GM08714 (cell line): Measurements from ENCODE around the gene NEMP1.

Source experiments
- H3K4me3 ChIP-seq: fragments of 200-500 bp; sonication (Bioruptor generic); 2 replicates; pipeline ENCODE4 v1.5.1; 2014; ENCODE audit warnings: mild to moderate bottlenecking, low read length, inconsistent platforms
- ZNF274 ChIP-seq: IDR thresholded peaks from 2 replicates; pipeline ENCODE4 v1.6.1; 2012; ENCODE audit warnings: mild to moderate bottlenecking, low read depth, low read length

NEMP1 gene

GRCh38 chr12:57046086-57046791 lies 32.4 kb downstream of the NEMP1 start:
- no peak overlapping the region for H3K4me3 ChIP-seq
- no peak for TF ChIP-seq ZNF274

GRCh38 chr12:57044889-57045288 lies 33.7 kb downstream of the NEMP1 start:
- H3K4me3 ChIP-seq = no peak overlapping the region
- TF ChIP-seq ZNF274 = no peak

- no peak overlapping the region for H3K4me3 ChIP-seq
- TF ChIP-seq ZNF274 = no peak
Measured at GRCh38 chr12:57044468-57044867, 34.1 kb downstream of the NEMP1 start.

GRCh38 chr12:57042695-57043094 lies 35.9 kb downstream of the NEMP1 start:
- no peak overlapping the region for H3K4me3 ChIP-seq
- no peak for TF ChIP-seq ZNF274

- no peak overlapping the region for H3K4me3 ChIP-seq
- no peak for TF ChIP-seq ZNF274
Measured at GRCh38 chr12:57040750-57041149, 37.8 kb downstream of the NEMP1 start.

- TF ChIP-seq ZNF274 = no peak
- no peak overlapping the region for H3K4me3 ChIP-seq
Measured at GRCh38 chr12:57040211-57040610, 38.4 kb downstream of the NEMP1 start.

GRCh38 chr12:57039016-57039798 lies 39.4 kb downstream of the NEMP1 start:
- TF ChIP-seq ZNF274 = no peak
- H3K4me3 ChIP-seq = no peak overlapping the region

- H3K4me3 ChIP-seq = no peak overlapping the region
- TF ChIP-seq ZNF274 = no peak
Measured at GRCh38 chr12:57037264-57037663, 41.3 kb downstream of the NEMP1 start.

GRCh38 chr12:57033431-57033830 lies 45.2 kb downstream of the NEMP1 start:
- no peak overlapping the region for H3K4me3 ChIP-seq
- no peak for TF ChIP-seq ZNF274

- no peak overlapping the region for H3K4me3 ChIP-seq
- no peak for TF ChIP-seq ZNF274
Measured at GRCh38 chr12:57031789-57032188, 46.8 kb downstream of the NEMP1 start.

GRCh38 chr12:57031138-57031725 lies 47.4 kb downstream of the NEMP1 start:
- TF ChIP-seq ZNF274 = no peak
- H3K4me3 ChIP-seq = no peak overlapping the region

GRCh38 chr12:57029457-57029856 lies 49.1 kb downstream of the NEMP1 start:
- TF ChIP-seq ZNF274 = no peak
- H3K4me3 ChIP-seq = no peak overlapping the region

- H3K4me3 ChIP-seq = no peak overlapping the region
- no peak for TF ChIP-seq ZNF274
Measured at GRCh38 chr12:57027805-57028153, 50.8 kb downstream of the NEMP1 start.

- TF ChIP-seq ZNF274 = no peak
- H3K4me3 ChIP-seq = no peak overlapping the region
Measured at GRCh38 chr12:57027011-57027804, 51.4 kb downstream of the NEMP1 start.
